Liver (tissue), 9 donors: ENCODE data around the gene ATP1A3. TPM values are rescaled to one million over a fixed set of nuclear protein-coding genes. Genes with fewer than 3 reads are reported as not detected.

Experiments used
- DNase-seq: peaks from one replicate; pipeline ENCODE4 v3.0.0-alpha.2; 2017; ENCODE audit warnings: low spot score
- H3K27ac ChIP-seq, 2 donors: one replicate each; pipeline ENCODE4 v1.7.0; 2013; ENCODE audit warnings: inconsistent platforms in 2 of 2, low read length in 2 of 2, control low read depth in 1 of 2, low read depth in 1 of 2, mild to moderate bottlenecking in 1 of 2
- H3K27me3 ChIP-seq, 4 donors: one replicate each; pipeline versions ENCODE4 v1.6.1 to v1.7.0; 2013; ENCODE audit warnings: low read length in 3 of 4, inconsistent platforms in 1 of 4, mild to moderate bottlenecking in 1 of 4, moderate library complexity in 1 of 4; ENCODE audit not compliant: control insufficient read depth in 4 of 4, insufficient read depth in 4 of 4
- H3K36me3 ChIP-seq, 4 donors: one replicate each; pipeline versions ENCODE4 v1.6.1 to v1.7.0; 2013; ENCODE audit warnings: low read length in 3 of 4, mild to moderate bottlenecking in 3 of 4, low read depth in 1 of 4, moderate library complexity in 1 of 4; ENCODE audit not compliant: control insufficient read depth in 4 of 4, insufficient read depth in 3 of 4
- H3K4me1 ChIP-seq, 4 donors: one replicate each; pipeline versions ENCODE4 v1.6.1 to v1.7.0; 2013; ENCODE audit warnings: low read length in 3 of 4, mild to moderate bottlenecking in 3 of 4, moderate library complexity in 1 of 4; ENCODE audit not compliant: control insufficient read depth in 4 of 4, insufficient read depth in 4 of 4
- H3K4me3 ChIP-seq, 3 donors: one replicate each; pipeline versions ENCODE4 v1.6.1 to v1.7.0; 2013; ENCODE audit warnings: low read length in 3 of 3, control low read depth in 1 of 3, low read depth in 1 of 3, mild to moderate bottlenecking in 1 of 3
- H3K9ac ChIP-seq, 2 donors: one replicate each; pipeline ENCODE4 v1.7.0; 2013; ENCODE audit warnings: low read length in 2 of 2, mild to moderate bottlenecking in 2 of 2, moderate library complexity in 2 of 2, control low read depth in 1 of 2, low read depth in 1 of 2
- H3K9me3 ChIP-seq, 4 donors: one replicate each; pipeline versions ENCODE4 v1.6.1 to v1.7.0; 2013; ENCODE audit warnings: low read length in 3 of 4; ENCODE audit not compliant: control insufficient read depth in 4 of 4
- ATF3 ChIP-seq: IDR thresholded peaks from 2 replicates; pipeline ENCODE4 v1.6.1; 2016; ENCODE audit warnings: antibody characterized with exemption
- EGR1 ChIP-seq, 2 donors: IDR thresholded peaks; 2 replicates each; pipeline ENCODE4 v1.6.1; 2016 to 2018; ENCODE audit warnings: antibody characterized with exemption in 2 of 2, low read depth in 2 of 2
- FOXA1 ChIP-seq: IDR thresholded peaks from 2 replicates; pipeline ENCODE4 v1.6.1; 2016; ENCODE audit warnings: antibody characterized with exemption
- GABPA ChIP-seq, 2 donors: IDR thresholded peaks in 1 of 2; conservative IDR thresholded peaks in 1 of 2; 2 replicates each; pipeline ENCODE4 v1.6.1; 2016; ENCODE audit warnings: antibody characterized with exemption in 2 of 2, mild to moderate bottlenecking in 1 of 2, moderate library complexity in 1 of 2
- HNF4A ChIP-seq, 2 donors: conservative IDR thresholded peaks; 2 replicates each; pipeline ENCODE4 v1.6.1; 2016; ENCODE audit warnings: antibody characterized with exemption in 2 of 2, mild to moderate bottlenecking in 2 of 2
- HNF4G ChIP-seq: IDR thresholded peaks from 2 replicates; pipeline ENCODE4 v1.6.1; 2016; ENCODE audit warnings: antibody characterized with exemption
- NR2F2 ChIP-seq: IDR thresholded peaks from 2 replicates; pipeline ENCODE4 v1.6.1; 2016; ENCODE audit warnings: antibody characterized with exemption
- RAD21 ChIP-seq, 2 donors: IDR thresholded peaks; 2 replicates each; pipeline ENCODE4 v1.6.1; 2016; ENCODE audit warnings: antibody characterized with exemption in 2 of 2, mild to moderate bottlenecking in 2 of 2
- REST ChIP-seq: IDR thresholded peaks from 2 replicates; pipeline ENCODE4 v1.6.1; 2016; ENCODE audit warnings: antibody characterized with exemption, mild to moderate bottlenecking
- SP1 ChIP-seq: IDR thresholded peaks from 2 replicates; pipeline ENCODE4 v1.6.1; 2018; ENCODE audit warnings: antibody characterized with exemption, mild to moderate bottlenecking
- TAF1 ChIP-seq: conservative IDR thresholded peaks from 2 replicates; pipeline ENCODE4 v1.6.1; 2016; ENCODE audit warnings: antibody characterized with exemption, mild to moderate bottlenecking
- ZBTB33 ChIP-seq: IDR thresholded peaks from 2 replicates; pipeline ENCODE4 v1.6.1; 2016; ENCODE audit warnings: antibody characterized with exemption
- WGBS: extraction: QIAGEN DNeasy Blood & Tissue Kit; methylation state at CpG from one replicate; pipeline ENCODE4 v1.1.7; 2013; 5-methylcytosine and 5-hydroxymethylcytosine counted together
- polyA plus RNA-seq, 2 donors: library from polyadenylated mRNA; stranded (reverse) in 1 of 2; unstranded in 1 of 2; fragments of 200-250 nt in 1 of 2; fragments of >200 nt in 1 of 2; fragmentation: Nextera tagmentation in 1 of 2; extraction: Ambion mirVana in 1 of 2; gene quantifications; one replicate each; pipeline versions ENCODE4 v1.2.1 to v1.2.3, GENCODE V29; 2013 to 2015
- total RNA-seq, 2 donors: library from RNA; depleted of rRNA; stranded (reverse); fragments of >200 nt; gene quantifications; one replicate each; pipeline ENCODE4 v1.2.3, GENCODE V29; 2014
- TF ChIP-seq, protein P1 (sequence below): fragments of 150-350 bp; IDR thresholded peaks from 2 replicates; pipeline ENCODE4 v1.5.1; 2017; ENCODE audit warnings: improper control_type of control experiment, low read depth, low read length; ENCODE audit not compliant: missing input control
- donor health status: healthy.
- donor health status: healthy.
- donor health status: healthy.
- donor health status: healthy.
- donor health status: healthy.

ATP1A3 gene
- total and polyA plus RNA-seq, 4 donors: 0.05 to 0.09 (median 0.08) TPM; not detected in 1

DNA sequence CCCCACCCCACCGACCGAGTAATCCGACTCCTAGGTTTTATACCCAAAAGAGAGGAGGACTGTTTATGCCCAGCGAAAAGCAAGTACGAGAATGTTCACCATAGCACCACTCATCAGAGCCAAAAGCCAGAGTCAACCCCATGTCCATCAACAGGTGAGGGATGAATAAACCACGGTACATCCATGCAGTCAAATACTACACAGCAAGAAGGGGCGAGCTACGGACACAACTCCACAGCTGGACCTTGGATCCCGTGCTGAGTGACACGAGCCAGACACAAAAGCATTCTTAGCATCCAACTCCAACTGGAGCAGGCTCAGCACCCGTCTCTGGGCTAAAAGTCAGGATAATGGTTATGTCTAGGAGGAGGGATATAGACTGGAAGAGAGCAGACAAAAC lies 22.7 kb downstream of the ATP1A3 start (continued):
- TF ChIP-seq GABPA (IDR thresholded peaks at IDR 0.05 in 1 of 2, conservative IDR thresholded peaks at IDR 0.05 in 1 of 2) (no peak), HNF4G (no peak), RAD21 (IDR thresholded peaks at IDR 0.05) (no peak), ZBTB33 (no peak)

DNA sequence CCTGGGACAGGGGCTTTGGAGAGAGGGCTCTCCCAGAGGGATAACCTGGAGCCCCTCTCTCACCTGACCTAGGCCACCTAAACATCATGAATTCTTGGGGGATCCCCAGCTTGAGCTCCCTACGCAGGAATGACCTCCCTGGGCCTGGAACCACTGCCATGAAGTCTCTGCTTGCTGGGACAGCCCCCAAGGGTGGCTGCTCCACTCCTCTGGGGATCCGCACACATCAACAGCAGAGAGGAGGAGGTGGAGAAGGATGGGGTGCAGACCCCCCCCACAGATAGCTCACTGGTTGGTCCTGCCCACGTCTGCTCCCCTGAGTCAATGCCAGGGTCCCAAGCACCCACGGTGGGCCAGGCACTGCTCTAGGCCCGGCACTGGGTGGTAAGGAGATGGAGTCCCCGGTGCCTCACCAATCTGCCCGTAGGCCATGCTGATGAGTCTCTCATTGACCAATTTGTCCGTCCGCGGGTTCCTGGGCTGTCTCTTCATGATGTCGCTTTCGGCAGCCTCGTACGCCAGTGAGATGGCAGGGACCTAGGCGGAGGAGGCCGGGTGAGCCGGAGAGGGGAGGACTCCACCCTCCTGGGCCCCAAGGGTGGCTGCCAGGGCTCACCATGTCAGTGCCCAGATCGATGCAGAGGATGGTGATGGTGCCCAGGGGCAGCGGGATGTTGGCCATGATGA lies 24.1 kb downstream of the ATP1A3 start:
- H3K9ac ChIP-seq: no peak overlapping the region
- no peaks in the 10 kb centered on the region for H3K36me3 ChIP-seq
- no peaks in the 10 kb centered on the region for H3K4me1 ChIP-seq
- H3K4me3 ChIP-seq: no peak overlapping the region
- no peak for DNase-seq
- 88% methylated on average over 19 of the region's 19 CpGs for WGBS
- no peaks in the 10 kb centered on the region for H3K9me3 ChIP-seq
- no peak overlapping the region for H3K27ac ChIP-seq
- peaks cover 0 to 3% (median 0%) of the 10 kb centered on the region in 4 donors for H3K27me3 ChIP-seq
- TF ChIP-seq HNF4A (conservative IDR thresholded peaks at IDR 0.05): no peak
- no peak for TF ChIP-seq HNF4G
- TF ChIP-seq ATF3: no peak
- no peak for TF ChIP-seq TAF1
- TF ChIP-seq, protein P1, sequence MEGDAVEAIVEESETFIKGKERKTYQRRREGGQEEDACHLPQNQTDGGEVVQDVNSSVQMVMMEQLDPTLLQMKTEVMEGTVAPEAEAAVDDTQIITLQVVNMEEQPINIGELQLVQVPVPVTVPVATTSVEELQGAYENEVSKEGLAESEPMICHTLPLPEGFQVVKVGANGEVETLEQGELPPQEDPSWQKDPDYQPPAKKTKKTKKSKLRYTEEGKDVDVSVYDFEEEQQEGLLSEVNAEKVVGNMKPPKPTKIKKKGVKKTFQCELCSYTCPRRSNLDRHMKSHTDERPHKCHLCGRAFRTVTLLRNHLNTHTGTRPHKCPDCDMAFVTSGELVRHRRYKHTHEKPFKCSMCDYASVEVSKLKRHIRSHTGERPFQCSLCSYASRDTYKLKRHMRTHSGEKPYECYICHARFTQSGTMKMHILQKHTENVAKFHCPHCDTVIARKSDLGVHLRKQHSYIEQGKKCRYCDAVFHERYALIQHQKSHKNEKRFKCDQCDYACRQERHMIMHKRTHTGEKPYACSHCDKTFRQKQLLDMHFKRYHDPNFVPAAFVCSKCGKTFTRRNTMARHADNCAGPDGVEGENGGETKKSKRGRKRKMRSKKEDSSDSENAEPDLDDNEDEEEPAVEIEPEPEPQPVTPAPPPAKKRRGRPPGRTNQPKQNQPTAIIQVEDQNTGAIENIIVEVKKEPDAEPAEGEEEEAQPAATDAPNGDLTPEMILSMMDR: no peak
- TF ChIP-seq EGR1 (IDR thresholded peaks at IDR 0.05; ENCODE audit: low read depth in 2 of 2): no peak
- TF ChIP-seq FOXA1: no peak
- no peak for TF ChIP-seq GABPA (IDR thresholded peaks at IDR 0.05 in 1 of 2, conservative IDR thresholded peaks at IDR 0.05 in 1 of 2)
- TF ChIP-seq SP1: no peak
- no peak for TF ChIP-seq REST
- no peak for TF ChIP-seq NR2F2
